ENCODE data around the gene TMEM266.

DNA sequence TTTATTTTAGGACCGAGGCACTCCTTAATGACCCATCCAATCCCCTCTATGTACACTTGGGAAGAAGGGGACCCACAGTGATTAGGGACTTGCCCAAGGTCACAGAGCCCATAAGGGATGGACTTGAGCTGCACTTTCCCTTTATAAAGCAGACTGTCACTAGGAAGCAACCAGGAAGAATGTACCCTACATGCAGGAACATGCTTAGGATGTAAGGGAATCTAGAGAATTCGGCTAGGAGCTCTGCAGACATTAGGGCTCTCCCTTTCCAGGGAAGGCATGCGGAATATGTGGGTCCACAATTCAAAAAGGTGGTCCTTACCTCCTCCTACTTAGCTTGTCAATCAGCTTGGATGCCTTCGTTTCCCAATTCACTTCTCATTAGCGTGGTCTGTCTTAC, 78.7 kb downstream of the TMEM266 start:
- TF ChIP-seq, protein P1, sequence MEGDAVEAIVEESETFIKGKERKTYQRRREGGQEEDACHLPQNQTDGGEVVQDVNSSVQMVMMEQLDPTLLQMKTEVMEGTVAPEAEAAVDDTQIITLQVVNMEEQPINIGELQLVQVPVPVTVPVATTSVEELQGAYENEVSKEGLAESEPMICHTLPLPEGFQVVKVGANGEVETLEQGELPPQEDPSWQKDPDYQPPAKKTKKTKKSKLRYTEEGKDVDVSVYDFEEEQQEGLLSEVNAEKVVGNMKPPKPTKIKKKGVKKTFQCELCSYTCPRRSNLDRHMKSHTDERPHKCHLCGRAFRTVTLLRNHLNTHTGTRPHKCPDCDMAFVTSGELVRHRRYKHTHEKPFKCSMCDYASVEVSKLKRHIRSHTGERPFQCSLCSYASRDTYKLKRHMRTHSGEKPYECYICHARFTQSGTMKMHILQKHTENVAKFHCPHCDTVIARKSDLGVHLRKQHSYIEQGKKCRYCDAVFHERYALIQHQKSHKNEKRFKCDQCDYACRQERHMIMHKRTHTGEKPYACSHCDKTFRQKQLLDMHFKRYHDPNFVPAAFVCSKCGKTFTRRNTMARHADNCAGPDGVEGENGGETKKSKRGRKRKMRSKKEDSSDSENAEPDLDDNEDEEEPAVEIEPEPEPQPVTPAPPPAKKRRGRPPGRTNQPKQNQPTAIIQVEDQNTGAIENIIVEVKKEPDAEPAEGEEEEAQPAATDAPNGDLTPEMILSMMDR (conservative IDR thresholded peaks at IDR 0.05; ENCODE audit: low read length), result no peak
- TF ChIP-seq EZH2phosphoT487 (IDR thresholded peaks at IDR 0.05; ENCODE audit: borderline replicate concordance), result no peak
